GM19467 (cell line): ENCODE measurements around the gene TFF2.

Experiments used
- ATAC-seq: cut with Tn5 transposase; IDR thresholded peaks from one replicate; pipeline ENCODE4 v1.9.1; 2021; ENCODE audit warnings: mild to moderate bottlenecking, moderate library complexity; ENCODE audit not compliant: unreplicated experiment

The TFF2 gene

DNA sequence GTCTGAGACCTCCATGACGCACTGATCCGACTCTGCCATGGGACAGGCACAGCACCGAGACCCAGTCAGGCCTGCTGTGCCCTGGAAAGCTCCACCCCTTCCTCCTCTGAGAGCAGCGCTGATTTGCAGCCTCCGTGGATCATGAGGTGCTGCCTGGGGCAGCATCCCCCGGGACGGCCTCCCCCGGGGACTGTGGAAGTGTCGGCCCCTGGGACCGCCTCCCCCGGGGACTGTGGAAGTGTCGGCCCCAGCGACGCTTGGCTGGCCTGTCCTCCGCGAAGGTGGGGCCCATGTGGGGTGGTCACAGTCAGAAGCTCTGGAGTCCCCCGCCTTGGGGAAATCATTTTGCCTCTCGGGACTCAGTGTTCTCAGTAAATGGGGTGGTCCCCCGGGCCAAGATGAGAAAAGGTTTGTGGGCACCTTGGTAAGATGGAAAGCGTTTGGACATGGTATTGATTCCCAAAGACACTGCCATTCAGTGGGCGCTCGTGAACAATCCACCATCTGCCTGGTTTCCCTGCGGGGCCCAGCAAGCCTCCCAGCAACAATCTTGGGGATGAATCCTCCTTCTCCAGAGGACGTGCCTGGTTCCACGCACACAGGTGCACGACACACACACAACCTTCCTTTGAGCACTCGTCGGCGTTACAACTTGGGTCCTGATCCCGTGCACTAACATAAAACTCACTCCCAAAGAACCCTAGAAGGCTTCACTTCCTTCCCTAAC is 3.0 kb downstream of the TFF2 start:
- ATAC-seq, result no peak

DNA sequence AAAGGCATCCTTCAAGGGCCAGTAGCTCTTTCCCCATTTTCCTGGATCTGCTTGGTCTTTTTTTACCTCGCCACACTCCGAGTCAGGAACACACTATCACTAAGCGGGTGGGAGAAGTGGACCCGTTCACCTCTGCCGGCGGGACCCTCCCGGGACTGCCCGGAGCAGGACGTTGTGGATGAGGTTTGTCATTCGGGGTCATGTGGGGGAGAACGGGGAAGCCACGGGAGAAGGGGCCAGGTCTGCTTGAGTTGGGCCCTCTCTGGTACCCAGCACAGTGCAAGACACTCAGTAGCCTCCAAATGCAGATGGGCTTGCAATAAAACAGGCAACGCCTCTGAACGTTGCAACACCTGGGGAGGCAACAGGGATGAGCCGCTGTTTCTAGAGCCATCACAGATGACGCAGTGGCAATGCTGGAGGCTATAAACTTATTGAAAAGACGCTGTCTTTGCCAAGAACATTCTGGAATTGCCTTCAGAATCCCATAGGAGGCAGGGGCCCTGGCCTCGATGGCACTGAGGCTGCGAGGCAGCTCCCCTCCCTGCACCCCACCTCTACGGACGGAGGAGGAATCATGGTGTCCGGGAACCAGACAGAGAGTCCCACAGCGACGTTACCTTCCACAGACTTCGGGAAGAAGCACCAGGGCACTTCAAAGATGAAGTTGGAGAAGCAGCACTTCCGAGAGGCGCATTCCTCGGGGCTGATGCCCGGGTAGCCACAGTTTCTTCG is 3.8 kb downstream of the TFF2 start:
- no peak for ATAC-seq

DNA sequence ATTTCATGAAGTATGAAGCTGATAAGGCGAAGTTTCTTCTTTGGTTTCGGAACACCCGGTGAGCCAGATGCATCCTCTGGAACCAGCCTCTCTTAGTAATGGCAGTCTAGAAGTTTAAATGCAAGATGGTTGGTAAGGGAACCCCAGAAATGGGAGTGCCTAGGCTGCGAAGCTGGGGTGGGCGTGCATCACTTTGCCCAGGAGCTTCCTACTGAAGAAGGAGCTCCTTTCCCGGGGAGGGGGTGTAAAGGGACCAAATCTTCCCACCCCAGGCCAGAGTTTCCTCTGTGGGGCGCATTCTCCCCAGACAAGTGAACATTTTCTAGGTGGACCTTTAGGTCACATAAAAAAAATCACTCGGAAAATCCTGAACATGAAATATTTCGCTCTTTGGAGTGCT is 4.4 kb downstream of the TFF2 start:
- ATAC-seq, result no peak

DNA sequence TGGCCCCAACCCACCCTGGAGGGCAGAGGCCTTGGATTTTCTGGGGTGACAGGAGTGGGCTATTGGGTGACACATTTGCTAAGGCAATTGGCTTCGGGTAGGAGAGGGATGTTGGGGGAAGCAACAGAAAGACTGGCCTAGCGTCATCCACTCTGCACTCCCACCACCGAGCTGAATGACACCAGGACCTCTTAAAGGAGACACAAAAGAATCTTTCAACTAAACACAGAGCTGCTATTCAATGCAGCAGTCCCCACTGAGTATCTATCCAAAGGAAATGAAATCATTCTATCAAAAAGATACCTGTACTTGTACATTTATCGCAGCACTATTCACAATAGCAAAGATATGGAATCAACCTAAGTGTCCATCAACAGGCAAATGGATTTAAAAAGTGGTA is 6.2 kb downstream of the TFF2 start:
- no peak for ATAC-seq

DNA sequence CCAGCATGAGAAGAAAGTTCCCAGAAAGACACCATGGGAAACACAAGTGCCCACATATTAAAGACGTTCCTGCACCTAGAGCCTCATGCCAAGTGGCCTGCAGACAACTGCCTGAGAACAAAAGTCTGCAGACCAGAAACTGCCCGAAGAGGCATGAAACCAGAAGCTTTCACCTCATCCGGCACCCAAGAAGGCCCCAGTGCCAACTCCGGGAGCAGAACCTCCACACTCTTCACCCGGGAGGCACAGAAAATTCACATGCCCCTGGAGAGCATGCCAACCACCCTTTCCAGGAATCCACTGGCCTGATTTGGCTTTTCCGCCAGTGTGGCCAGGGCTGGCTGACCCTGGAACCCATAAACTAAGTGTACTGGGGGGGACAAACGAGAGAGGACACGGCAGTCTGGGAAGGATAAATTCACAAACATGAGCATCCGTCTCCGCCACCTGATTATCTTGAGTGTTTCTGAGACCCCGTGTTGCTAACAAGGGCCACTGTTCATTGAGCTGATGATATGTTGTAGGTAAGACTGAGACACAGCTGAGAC is 6.8 kb downstream of the TFF2 start:
- no peak for ATAC-seq

DNA sequence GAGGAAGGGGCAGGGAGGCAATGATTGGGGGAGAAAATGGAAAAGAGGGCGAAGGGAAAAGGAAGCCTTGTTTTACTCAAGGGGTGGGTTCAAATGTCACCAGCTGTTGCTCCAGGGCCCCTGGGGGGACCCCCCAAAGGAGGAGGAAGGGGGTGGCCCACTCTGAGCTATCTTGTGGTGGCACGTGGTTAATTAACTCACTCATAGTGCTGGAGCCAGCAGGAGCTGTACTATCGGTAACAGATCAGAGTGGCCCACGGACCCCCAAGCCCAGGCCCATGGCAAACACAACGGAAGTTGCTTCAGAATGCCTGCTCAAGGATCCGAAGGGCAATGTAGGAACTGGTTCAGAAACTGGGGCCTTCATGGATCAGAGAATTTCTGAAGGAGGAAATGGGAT is 7.2 kb downstream of the TFF2 start:
- no peak for ATAC-seq

DNA sequence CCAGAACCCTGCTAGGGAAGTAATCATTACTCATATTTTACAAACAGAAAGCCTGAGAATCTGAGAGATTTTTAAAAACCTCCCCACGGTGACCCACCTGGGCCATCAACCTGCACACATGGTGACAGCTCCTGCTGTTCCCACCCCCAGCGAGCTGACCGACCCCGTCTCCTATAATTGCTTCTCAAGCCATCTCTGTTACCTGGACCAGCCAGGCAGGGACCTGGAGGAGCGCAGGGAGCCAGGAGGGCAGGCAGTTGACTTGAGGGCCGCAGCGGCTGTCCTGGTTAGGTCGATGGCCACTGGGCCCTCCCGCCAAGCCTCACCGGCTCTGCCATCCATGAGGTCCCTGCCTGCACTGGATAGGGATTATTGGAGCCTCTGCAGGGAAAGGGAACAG is 7.7 kb downstream of the TFF2 start:
- ATAC-seq, result no peak

DNA sequence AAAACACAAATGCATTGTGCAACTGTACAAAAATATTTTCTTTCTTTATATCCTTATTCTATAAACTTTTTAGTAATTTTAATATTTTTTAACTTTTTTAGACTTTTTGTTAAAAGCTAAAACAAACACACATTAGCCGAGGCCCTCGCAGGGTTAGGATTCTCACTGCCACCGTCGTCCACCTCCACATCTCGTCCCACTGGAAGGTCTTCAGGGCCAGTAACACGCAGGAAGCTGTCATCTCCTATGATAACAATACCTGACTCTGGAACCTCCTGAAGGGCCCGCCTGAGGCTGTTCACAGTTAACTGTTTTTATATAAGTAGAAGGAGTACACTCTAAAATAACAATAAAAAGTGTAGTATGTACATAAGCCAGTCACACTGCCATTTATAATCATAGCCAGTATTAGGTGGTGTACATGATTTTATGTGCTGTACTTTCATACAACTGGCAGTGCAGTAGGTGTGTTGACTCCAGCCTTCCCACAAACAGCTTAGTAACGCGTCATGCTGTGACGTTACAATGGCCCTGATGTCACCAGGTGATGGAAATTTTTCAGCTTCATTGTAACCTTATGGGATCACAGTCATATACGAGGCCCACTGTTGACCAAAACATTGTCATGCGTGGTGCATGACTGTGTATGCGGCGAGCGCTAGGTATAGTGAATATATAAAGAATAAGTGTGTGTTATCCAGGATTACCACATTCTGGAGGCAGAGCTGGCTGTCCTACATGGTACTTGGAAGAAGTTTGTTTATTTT is 8.8 kb downstream of the TFF2 start:
- no peak for ATAC-seq

DNA sequence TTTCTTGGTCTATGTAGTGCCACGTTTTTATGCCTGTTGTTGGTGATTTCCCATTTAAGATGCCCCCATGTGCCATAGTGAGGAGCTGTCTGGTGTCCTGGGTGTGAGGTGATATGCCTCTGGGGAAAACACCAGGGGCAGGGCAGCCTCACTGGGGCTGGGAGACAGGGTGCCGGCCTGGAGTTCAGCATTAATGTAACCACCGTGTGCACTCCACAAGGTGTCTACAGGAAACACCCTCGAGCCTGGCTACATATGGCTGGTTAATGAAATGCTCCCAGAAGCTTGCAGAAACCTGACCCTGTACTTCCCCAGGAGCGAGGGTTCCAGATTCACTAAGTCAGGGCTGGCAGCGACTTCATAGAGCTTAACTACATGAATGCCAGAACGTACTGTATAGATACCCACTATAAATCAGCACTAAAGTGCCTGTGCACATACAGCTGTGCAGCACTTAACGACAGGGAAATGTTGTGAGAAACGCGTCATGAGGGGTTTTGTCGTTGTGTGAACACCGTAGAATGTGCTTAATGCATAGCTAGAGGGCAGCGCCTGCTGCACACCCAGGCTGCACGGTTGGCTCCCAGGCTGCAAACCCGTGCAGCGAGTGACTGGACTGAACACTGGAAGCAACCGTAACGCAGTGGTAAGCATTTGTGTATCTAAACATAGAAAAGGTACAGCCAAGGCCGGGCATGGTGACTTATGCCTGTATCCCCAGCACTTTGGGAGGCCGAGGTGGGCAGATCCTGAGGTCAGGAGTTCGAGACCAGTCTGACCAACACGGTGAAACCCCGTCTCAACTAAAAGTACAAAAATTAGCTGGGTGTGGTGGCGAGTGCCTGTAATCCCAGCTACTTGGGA is 10.4 kb downstream of the TFF2 start:
- ATAC-seq, result no peak

DNA sequence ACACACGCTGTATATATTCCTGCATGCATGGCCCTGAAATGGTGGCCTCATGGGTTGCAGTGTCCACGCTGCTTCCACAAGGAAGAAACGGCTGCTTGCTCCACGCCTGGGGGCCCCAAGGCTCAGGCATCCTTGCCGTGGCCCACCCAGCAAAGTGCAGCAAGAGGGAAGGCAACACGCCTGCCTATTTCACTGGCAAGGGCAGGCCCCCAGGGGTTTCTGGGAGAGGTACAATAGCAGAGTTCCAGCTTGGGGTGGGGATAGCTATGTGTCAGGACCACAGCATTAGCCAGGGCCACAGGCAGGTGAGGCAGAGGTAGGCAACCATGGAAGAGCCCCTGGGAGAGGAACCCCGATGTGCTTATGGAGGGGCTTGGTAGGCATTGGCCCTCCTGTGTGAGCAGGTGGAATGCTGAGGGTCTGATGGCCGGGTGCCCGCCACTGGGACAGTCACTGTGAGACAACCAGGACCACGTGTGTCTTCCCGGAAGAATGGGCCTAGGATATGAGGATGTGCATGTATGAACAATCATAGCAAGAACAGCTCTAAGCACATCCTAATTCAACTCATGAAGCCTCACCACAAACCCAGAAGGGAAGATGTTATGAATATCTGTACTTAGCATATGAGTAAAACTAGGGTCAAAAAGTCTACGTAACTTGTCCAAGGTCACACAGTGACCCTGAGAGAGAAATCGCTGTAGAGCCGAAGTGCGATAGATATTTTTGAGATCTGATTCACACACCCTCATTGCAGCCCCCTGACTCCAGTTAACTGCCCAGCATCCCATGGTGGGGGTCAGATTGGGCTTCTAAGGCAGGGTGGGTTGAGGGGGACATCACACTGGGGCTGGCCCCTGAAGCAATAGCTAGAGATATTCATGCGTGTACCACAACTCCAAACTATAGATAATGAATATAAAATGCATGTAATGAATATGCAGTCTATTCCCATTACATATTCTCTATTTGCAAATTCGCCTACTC is 11.8 kb downstream of the TFF2 start:
- no peak for ATAC-seq

DNA sequence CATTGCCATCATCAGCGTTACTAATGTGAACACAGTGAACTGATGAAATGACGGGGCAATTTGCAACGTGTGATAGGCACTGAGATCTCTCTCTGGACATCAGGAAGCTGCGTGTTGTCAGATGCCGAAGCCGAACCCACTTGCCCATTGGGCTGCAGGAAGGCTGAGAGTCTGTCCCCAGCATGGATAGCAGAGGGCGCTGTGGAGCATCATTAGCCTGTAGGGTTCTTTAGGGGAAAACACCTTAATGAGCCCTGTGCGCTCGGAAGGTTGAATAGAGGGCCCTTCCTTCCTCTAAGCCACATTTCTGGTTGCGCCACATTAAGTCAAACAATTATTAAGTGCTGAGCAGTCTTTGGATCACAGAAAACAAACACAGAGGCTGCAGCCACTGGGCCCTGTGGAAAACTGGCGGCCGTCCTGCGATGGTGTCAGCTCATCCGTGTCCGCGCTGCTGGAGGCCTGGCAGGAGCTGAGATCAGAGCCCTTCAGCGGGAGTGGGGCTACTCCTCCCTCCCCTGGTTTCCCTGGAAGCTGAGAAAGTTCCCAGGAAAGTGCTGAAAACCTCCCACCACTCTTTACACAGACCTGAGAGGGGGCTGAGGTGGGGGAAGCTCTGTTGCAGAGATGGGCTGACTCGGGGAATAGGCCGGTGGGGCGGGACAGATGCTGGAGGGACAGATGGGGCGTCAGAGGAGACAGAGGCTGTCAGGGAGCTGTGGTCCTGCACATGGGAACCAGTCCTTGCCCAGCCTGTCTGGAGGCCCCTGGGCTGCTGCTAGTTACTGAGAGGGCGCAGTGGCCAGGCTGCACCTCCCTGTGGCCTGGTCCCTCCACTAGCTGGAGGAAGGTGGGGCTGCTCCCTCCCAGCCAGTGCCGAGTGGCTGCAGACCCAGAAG is 12.7 kb downstream of the TFF2 start:
- no peak for ATAC-seq

DNA sequence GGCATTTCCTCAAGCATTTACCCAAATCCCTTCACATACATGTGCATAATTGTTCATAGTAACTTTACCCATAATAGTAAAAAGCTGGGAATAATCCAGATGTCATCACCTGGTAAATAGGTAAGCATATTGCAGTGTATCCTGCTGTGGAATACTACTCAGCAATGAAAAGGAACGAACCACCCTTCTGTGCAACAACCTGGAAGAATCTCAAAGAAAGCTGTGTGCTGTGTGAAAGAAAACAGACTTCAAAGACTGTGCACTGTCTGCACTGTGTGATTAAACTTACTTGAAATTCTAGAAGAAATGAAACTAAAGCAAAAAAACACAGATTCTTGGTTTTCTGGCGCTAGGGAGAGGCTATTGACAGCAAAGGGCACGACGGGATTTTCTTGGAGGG is 13.5 kb downstream of the TFF2 start:
- ATAC-seq, result no peak

DNA sequence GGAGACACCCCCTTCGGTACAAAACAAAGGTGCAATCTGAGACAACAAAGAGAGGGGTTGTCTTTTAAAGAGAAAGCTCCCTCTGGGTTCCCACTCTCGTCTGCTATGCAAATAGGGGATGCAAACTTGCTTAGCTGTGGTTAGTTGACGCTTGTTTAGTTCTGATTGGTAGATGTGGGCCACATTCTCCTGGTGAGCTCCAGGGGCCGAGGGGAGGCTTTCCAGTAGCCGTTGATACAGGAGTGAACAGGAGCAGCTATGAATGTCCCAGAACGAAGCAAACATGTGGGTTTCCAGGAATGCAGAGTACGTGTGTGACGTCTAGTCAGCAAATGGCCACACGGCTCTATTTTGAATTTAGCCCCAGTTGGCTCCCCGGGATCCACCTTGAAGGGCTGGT is 14.7 kb downstream of the TFF2 start:
- ATAC-seq, result no peak

DNA sequence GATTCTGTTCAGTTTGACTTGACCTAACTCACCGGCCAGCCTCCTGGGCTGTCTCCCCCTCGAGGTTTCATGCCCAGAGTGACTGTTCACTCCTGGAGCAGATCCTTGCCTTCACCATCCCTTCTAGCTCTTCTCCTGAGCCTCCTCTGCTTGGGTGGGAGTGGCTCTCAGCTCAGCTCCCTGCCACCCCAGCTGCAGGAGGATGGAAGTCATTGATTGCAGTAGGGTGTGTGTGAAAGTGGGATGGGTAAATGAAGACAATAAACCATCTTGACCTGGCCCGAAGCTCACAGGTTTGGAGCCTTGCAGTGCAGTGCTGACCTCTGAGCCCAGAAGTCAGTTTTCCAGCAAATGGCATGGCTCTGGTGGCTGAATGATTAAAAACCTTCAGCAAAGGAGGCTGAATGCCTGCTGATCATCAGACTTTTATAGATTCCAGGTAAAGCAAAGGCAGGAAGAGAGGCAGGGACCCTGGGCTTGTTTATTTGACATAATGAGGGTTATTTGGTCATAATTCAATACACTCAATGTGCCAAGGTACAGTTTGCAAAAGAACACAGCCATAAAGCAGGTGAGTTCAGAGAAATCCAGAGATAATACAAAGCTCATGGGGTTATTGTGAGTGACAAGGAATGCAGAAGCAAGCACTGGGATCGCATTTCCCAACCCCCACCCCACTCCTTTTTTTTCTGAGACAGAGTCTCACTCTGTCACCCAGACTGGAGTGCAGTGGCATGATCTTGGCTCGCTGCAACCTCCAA is 18.1 kb downstream of the TFF2 start:
- no peak for ATAC-seq

DNA sequence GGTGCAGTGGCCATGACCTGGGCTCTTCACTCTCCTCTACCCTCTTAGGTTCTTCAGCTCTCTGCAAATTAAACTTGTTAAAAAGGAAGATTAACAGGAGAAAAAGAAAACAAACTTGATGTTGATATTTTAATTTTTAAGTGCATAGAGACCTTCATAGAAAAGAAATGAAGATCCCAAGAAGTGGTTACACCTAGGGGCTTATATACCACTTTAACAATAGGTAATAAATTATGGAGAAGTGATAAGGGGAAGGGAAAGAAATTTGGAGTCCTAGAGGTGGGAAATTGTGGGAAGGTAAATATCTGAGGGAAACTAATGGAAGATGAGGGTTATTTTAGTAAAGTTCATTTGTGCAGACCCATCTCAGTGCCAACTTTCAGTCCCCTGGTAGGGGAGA is 19.1 kb downstream of the TFF2 start:
- ATAC-seq, result no peak

DNA sequence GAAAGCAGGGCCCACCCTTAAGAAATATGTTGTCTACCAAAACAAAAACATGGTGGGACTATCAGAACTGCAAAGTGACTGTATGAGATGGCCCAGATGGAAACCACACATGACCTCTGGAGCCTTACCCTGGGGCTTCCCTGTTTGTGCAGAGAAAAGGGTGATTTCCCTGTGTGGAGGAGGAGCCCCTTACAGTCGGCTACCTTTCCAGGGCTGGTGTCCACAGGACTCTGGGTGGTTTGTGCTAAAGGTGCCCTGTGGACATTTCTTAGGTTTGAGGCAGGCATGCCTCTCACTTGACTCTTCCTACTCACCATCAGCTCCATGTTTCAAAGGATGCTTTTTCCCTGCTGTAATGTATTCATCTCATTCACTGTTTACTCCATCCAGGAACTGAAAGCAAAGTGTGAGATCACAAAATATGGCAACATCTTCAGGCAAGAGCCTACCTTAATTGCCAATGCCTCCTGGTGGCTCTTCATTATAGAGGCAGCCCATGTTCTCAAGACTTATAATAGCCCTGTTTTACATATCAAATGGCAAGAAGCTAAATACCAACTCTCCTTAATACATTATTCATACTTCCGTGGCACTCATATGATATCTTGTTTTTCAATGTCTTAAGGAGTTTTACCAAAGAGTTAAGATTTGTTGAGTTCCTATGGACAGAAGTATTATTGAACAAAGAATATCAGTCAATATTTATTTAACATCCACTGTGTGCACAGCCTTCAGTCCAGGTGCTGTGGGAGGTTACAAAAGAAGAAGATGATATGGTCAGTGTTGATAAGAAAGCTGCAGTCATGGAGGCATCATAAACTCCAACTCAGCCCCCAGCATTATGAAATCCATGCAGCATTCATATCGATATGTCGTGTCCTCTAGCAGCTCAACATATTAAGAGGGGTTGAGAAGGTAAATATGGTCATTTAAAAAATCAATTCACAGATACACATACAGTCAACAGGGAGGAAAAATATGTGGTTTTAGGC is 20.1 kb downstream of the TFF2 start:
- ATAC-seq, result no peak

DNA sequence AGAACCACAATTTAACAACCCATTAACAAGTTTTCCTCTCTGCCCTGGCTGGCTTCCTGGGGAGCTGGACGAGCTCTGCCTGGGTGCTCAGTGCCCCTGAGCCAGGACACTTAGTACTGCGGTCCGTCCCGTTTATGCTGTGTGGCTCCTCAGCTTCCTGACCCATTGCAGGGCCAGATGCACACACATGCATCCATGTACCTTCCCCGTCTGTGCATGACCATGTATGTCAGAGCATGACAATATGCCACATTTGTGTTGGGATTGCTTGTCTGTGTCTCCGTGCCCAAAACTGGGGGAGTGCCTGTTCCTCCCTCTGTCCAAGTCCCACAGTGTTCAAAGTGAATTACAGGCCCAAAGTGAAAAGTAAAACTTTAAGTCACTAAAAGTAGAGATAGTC is 25.9 kb downstream of the TFF2 start:
- ATAC-seq, result no peak
